ENCODE data around the gene STRIP1. TPM values are rescaled to one million over a fixed set of nuclear protein-coding genes. Genes with fewer than 3 reads are reported as not detected.

The STRIP1 gene
- total and polyA plus RNA-seq, 2 of the 8 experiments (the other 6 are each of a cell fraction or from before 2014, with no cell fraction given): 21.3 to 45.6 TPM

DNA sequence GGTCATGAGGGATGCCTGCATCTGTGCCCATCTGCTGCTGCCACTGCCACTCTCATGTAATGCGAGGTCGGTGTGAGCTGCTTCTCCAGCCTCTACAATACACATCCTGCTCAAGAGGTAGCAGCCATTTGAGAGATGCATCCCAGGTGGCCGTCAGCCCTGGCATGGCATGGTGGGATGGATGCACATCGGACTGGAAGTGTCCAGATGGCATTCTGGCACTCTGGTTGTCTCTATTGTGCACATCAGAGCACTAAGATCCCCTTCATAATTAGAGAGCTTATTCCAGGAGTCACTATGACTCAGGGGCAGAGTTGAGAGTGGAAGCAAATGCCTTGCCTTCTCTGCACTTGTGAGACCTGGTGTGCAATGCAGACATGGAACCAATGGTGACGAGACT is 3.8 kb downstream of the STRIP1 start:
- TF ChIP-seq GABPA (IDR thresholded peaks at IDR 0.05; ENCODE audit: borderline replicate concordance, insufficient read depth, low read length): no peak
- TF ChIP-seq NANOG (IDR thresholded peaks at IDR 0.05; ENCODE audit: insufficient read depth, low read depth, low read length, poor library complexity, severe bottlenecking): no peak
- TF ChIP-seq KDM4A (IDR thresholded peaks at IDR 0.05; ENCODE audit: low read depth, low read length, severe bottlenecking): no peak
- TF ChIP-seq GTF2F1 (IDR thresholded peaks at IDR 0.05; ENCODE audit: borderline replicate concordance, low read depth, low read length): no peak
- no peak for TF ChIP-seq EGR1 (IDR thresholded peaks at IDR 0.05; ENCODE audit: borderline replicate concordance, low read depth, low read length)
- TF ChIP-seq ASH2L (IDR thresholded peaks at IDR 0.05; ENCODE audit: low read length): no peak
- no peak overlapping the region for H3K23ac ChIP-seq (ENCODE audit: insufficient read length)
- no peak overlapping the region for H2BK5ac ChIP-seq (ENCODE audit: low read depth, low read length)
- DNase-seq (ENCODE audit: low read depth in 1 of 2, low spot score in 2 of 2) (no peak), FAIRE-seq (no peak)
- H3K79me1 ChIP-seq (ENCODE audit: low read depth, low read length): peaks cover 10% of the 10 kb centered on the region
- no peak overlapping the region for H3K4ac ChIP-seq (replicated peaks; ENCODE audit: insufficient read length, low read depth, low read length)
- ChIA-PET CTCF (ENCODE audit: partially characterized antibody) (interaction anchor here (0.9 to 40.7 kb wide), 5 partner anchors 9 to 111 kb away, joined by 3 to 1450 read pairs (median 8); partner anchors contain the start of gene ALX3), POLR2A (ENCODE audit: partially characterized antibody) (interaction anchor here (1.2 to 2.0 kb wide), 2 partner anchors 9 to 12 kb away, joined by 3 to 4 read pairs; no protein-coding TSS in a partner anchor)
- H2BK120ac ChIP-seq (replicated peaks; ENCODE audit: low read depth, low read length): no peak overlapping the region
- H4K20me1 ChIP-seq (replicated peaks in 1 of 2; ENCODE audit: control insufficient read depth in 1 of 2, insufficient read depth in 2 of 2, low read length in 2 of 2): peaks cover 2 to 17% of the 10 kb centered on the region in 2 experiments
- H4K91ac ChIP-seq (replicated peaks; ENCODE audit: insufficient read length, low read length): no peak overlapping the region
- no peak overlapping the region for H3K56ac ChIP-seq (replicated peaks; ENCODE audit: insufficient read length, low read depth, low read length)
- no peak overlapping the region for H3K4me2 ChIP-seq (ENCODE audit: insufficient read depth in 1 of 2, low read depth in 2 of 2, low read length in 2 of 2)
- peaks cover 0 to 6% (median 2%) of the 10 kb centered on the region in 4 experiments; a peak in 3 of 7 replicates for H3K4me1 ChIP-seq (replicated peaks in 1 of 4; ENCODE audit: control insufficient read depth in 3 of 4, insufficient read depth in 4 of 4, low read length in 3 of 4)
- peaks cover 9 to 27% of the 10 kb centered on the region in 2 experiments for H3K79me2 ChIP-seq (ENCODE audit: control insufficient read depth in 1 of 2, insufficient read depth in 2 of 2, low read length in 2 of 2)
- H3K9me3 ChIP-seq (ENCODE audit: insufficient read depth in 2 of 2, low read depth in 1 of 2, low read length in 1 of 2): no peaks in the 10 kb centered on the region
- no peak overlapping the region for H3K27ac ChIP-seq (ENCODE audit: low read depth, low read length)
- H3K9ac ChIP-seq (replicated peaks in 1 of 4; ENCODE audit: extremely low read depth in 1 of 4, low read depth in 3 of 4, low read length in 3 of 4): no peak overlapping the region
- no peak overlapping the region for H2AK5ac ChIP-seq (ENCODE audit: low read depth, low read length)
- no peak overlapping the region for H4K5ac ChIP-seq (ENCODE audit: insufficient read length, low read depth, low read length)
- no peak overlapping the region for H3K4me3 ChIP-seq (ENCODE audit: extremely low read depth in 1 of 4, insufficient read depth in 2 of 4, low read depth in 3 of 4, low read length in 4 of 4)
- H2BK20ac ChIP-seq (ENCODE audit: low read length): no peak overlapping the region
- H3K18ac ChIP-seq (ENCODE audit: extremely low read depth, low read length): no peak overlapping the region
- H3K14ac ChIP-seq (ENCODE audit: insufficient read length): no peak overlapping the region
- H2BK15ac ChIP-seq (ENCODE audit: low read length): no peak overlapping the region
- H2BK12ac ChIP-seq (ENCODE audit: low read depth, low read length): no peak overlapping the region
- H3K27me3 ChIP-seq (replicated peaks in 1 of 4; ENCODE audit: control insufficient read depth in 3 of 4, extremely low read depth in 1 of 4, insufficient read depth in 3 of 4, low read length in 3 of 4): no peaks in the 10 kb centered on the region
- H4K8ac ChIP-seq (ENCODE audit: extremely low read depth, insufficient read depth, low read length): no peak overlapping the region
- H2AFZ ChIP-seq (ENCODE audit: low read length): no peak overlapping the region
- H3K36me3 ChIP-seq (ENCODE audit: control insufficient read depth in 2 of 4, insufficient read depth in 4 of 4, low read length in 3 of 4): peaks cover 35 to 60% (median 52%) of the 10 kb centered on the region in 4 experiments
- H3K23me2 ChIP-seq (ENCODE audit: low read depth, low read length): peaks cover 4% of the 10 kb centered on the region; the same call in 1 of the 2 replicates
- WGBS, 2 experiments (ENCODE audit: extremely low coverage in 1 of 2, insufficient coverage in 1 of 2, insufficient read length in 1 of 2, insufficient replicate concordance in 2 of 2, low coverage in 1 of 2, low lambda C conversion rate in 2 of 2, missing lambda C conversion rate in 1 of 2): 95% methylated on average over 5 of the region's 5 CpGs; no CpG with 5 or more reads in 1 of the 2 experiments
